Stomach smooth muscle (tissue), 2 donors: Measurements from ENCODE around the gene URI1.

Experiments
- H3K27ac ChIP-seq: one replicate; pipeline ENCODE4 v1.7.0; 2013; ENCODE audit warnings: mild to moderate bottlenecking, low read length, inconsistent platforms
- H3K27me3 ChIP-seq, 2 donors: one replicate each; pipeline ENCODE4 v1.7.0; 2013; ENCODE audit warnings: low read length in 2 of 2; ENCODE audit not compliant: insufficient read depth in 2 of 2, control insufficient read depth in 1 of 2
- H3K36me3 ChIP-seq, 2 donors: one replicate each; pipeline ENCODE4 v1.7.0; 2013; ENCODE audit warnings: low read length in 2 of 2; ENCODE audit not compliant: control insufficient read depth in 2 of 2, insufficient read depth in 2 of 2
- H3K4me1 ChIP-seq: one replicate; pipeline ENCODE4 v1.7.0; 2013; ENCODE audit warnings: low read length; ENCODE audit not compliant: control insufficient read depth, insufficient read depth
- H3K4me3 ChIP-seq, 2 donors: one replicate each; pipeline ENCODE4 v1.7.0; 2013; ENCODE audit warnings: low read length in 2 of 2
- H3K9ac ChIP-seq, 2 donors: one replicate each; pipeline ENCODE4 v1.7.0; 2013; ENCODE audit warnings: low read length in 2 of 2, mild to moderate bottlenecking in 1 of 2
- H3K9me3 ChIP-seq, 2 donors: one replicate each; pipeline ENCODE4 v1.7.0; 2013; ENCODE audit warnings: low read length in 2 of 2; ENCODE audit not compliant: control insufficient read depth in 2 of 2
- donor health status: healthy.
- donor health status: Pancreatic carcinoma.

The URI1 gene

GRCh38 chr19:29922972-29923371 lies 19.1 kb upstream of the URI1 start:
- no peaks in the 10 kb centered on the region for H3K9me3 ChIP-seq
- peaks cover 0 to 6% of the 10 kb centered on the region in 2 donors for H3K27me3 ChIP-seq
- no peaks in the 10 kb centered on the region for H3K36me3 ChIP-seq
- no peak overlapping the region for H3K4me3 ChIP-seq
- no peak overlapping the region for H3K27ac ChIP-seq
- no peak overlapping the region for H3K9ac ChIP-seq
- no peaks in the 10 kb centered on the region for H3K4me1 ChIP-seq

GRCh38 chr19:29923653-29924052 lies 18.4 kb upstream of the URI1 start:
- Histone ChIP-seq H3K27me3 (peaks cover 0 to 6% of the 10 kb centered on the region in 2 donors), H3K4me1 (no peaks in the 10 kb centered on the region), H3K27ac (no peak overlapping the region), H3K36me3 (no peaks in the 10 kb centered on the region), H3K9me3 (no peaks in the 10 kb centered on the region), H3K4me3 (no peak overlapping the region), H3K9ac (no peak overlapping the region)

GRCh38 chr19:29926031-29926430 lies 16.0 kb upstream of the URI1 start:
- no peak overlapping the region for H3K9ac ChIP-seq
- H3K36me3 ChIP-seq, result no peaks in the 10 kb centered on the region
- no peak overlapping the region for H3K4me3 ChIP-seq
- no peaks in the 10 kb centered on the region for H3K9me3 ChIP-seq
- no peaks in the 10 kb centered on the region for H3K4me1 ChIP-seq
- no peak overlapping the region for H3K27ac ChIP-seq
- H3K27me3 ChIP-seq, result peaks cover 0 to 6% of the 10 kb centered on the region in 2 donors

GRCh38 chr19:29926801-29927200 lies 15.2 kb upstream of the URI1 start:
- Histone ChIP-seq H3K9me3 (no peaks in the 10 kb centered on the region), H3K4me3 (no peak overlapping the region), H3K27ac (no peak overlapping the region), H3K36me3 (no peaks in the 10 kb centered on the region), H3K27me3 (peaks cover 0 to 6% of the 10 kb centered on the region in 2 donors), H3K4me1 (no peaks in the 10 kb centered on the region), H3K9ac (no peak overlapping the region)

GRCh38 chr19:29927944-29928625 lies 14.0 kb upstream of the URI1 start:
- no peaks in the 10 kb centered on the region for H3K4me1 ChIP-seq
- H3K9me3 ChIP-seq, result no peaks in the 10 kb centered on the region
- no peak overlapping the region for H3K4me3 ChIP-seq
- H3K27ac ChIP-seq, result no peak overlapping the region
- no peaks in the 10 kb centered on the region for H3K36me3 ChIP-seq
- no peak overlapping the region for H3K9ac ChIP-seq
- H3K27me3 ChIP-seq, result peaks cover 0 to 6% of the 10 kb centered on the region in 2 donors

- Histone ChIP-seq H3K4me1 (no peaks in the 10 kb centered on the region), H3K27ac (no peak overlapping the region), H3K4me3 (no peak overlapping the region), H3K27me3 (peaks cover 0 to 4% of the 10 kb centered on the region in 2 donors), H3K9me3 (no peaks in the 10 kb centered on the region), H3K36me3 (no peaks in the 10 kb centered on the region), H3K9ac (no peak overlapping the region)
These were observed 13.2 kb upstream of the URI1 start for GRCh38 chr19:29928831-29929230.

- no peaks in the 10 kb centered on the region for H3K4me1 ChIP-seq
- H3K9me3 ChIP-seq, result peaks cover 2 to 11% of the 10 kb centered on the region in 2 donors
- no peak overlapping the region for H3K27ac ChIP-seq
- H3K27me3 ChIP-seq, result peaks cover 0 to 2% of the 10 kb centered on the region in 2 donors
- no peak overlapping the region for H3K4me3 ChIP-seq
- no peaks in the 10 kb centered on the region for H3K36me3 ChIP-seq
- H3K9ac ChIP-seq, result no peak overlapping the region
These were observed 7.8 kb upstream of the URI1 start for GRCh38 chr19:29934257-29934656.

GRCh38 chr19:29934781-29935180 lies 7.3 kb upstream of the URI1 start:
- peaks cover 2 to 11% of the 10 kb centered on the region in 2 donors for H3K9me3 ChIP-seq
- H3K27ac ChIP-seq, result no peak overlapping the region
- no peak overlapping the region for H3K4me3 ChIP-seq
- peaks cover 0 to 2% of the 10 kb centered on the region in 2 donors for H3K27me3 ChIP-seq
- H3K36me3 ChIP-seq, result no peaks in the 10 kb centered on the region
- no peak overlapping the region for H3K9ac ChIP-seq
- H3K4me1 ChIP-seq, result no peaks in the 10 kb centered on the region

GRCh38 chr19:29936409-29936808 lies 5.6 kb upstream of the URI1 start:
- no peak overlapping the region for H3K4me3 ChIP-seq
- H3K9ac ChIP-seq, result no peak overlapping the region
- peaks cover 0 to 2% of the 10 kb centered on the region in 2 donors for H3K27me3 ChIP-seq
- peaks cover 2 to 11% of the 10 kb centered on the region in 2 donors for H3K9me3 ChIP-seq
- no peaks in the 10 kb centered on the region for H3K36me3 ChIP-seq
- H3K4me1 ChIP-seq, result peaks cover 2% of the 10 kb centered on the region
- no peak overlapping the region for H3K27ac ChIP-seq

- H3K4me3 ChIP-seq, result no peak overlapping the region
- peaks cover 0 to 2% of the 10 kb centered on the region in 2 donors for H3K27me3 ChIP-seq
- H3K9ac ChIP-seq, result no peak overlapping the region
- H3K27ac ChIP-seq, result no peak overlapping the region
- no peaks in the 10 kb centered on the region for H3K36me3 ChIP-seq
- peaks cover 4% of the 10 kb centered on the region for H3K4me1 ChIP-seq
- peaks cover 2 to 11% of the 10 kb centered on the region in 2 donors for H3K9me3 ChIP-seq
These were observed 2.4 kb upstream of the URI1 start for GRCh38 chr19:29939628-29940027.

GRCh38 chr19:29940971-29941585 lies 961 bp upstream of the URI1 start:
- Histone ChIP-seq H3K27ac (no peak overlapping the region), H3K4me1 (peaks cover 7% of the 10 kb centered on the region), H3K36me3 (no peaks in the 10 kb centered on the region), H3K4me3 (peak overlapping the region in 1 of 2 donors; percentile 88), H3K9ac (no peak overlapping the region), H3K27me3 (peaks cover 0 to 2% of the 10 kb centered on the region in 2 donors), H3K9me3 (peaks cover 2 to 9% of the 10 kb centered on the region in 2 donors)
